Lower leg skin (tissue), 3 donors: ENCODE results near the gene INTS7.

Experiments
- CTCF ChIP-seq, 3 donors: fragments of 450-650 bp; IDR thresholded peaks; one replicate each; pipeline ENCODE4 v1.5.1; 2016; ENCODE audit warnings: antibody characterized with exemption in 3 of 3, mild to moderate bottlenecking in 3 of 3, moderate library complexity in 2 of 3
- POLR2A ChIP-seq, 2 donors: fragments of 450-650 bp; IDR thresholded peaks; one replicate each; pipeline ENCODE4 v1.6.1; 2016 to 2017; ENCODE audit warnings: antibody characterized with exemption in 2 of 2, mild to moderate bottlenecking in 1 of 2, moderate library complexity in 1 of 2

DNA sequence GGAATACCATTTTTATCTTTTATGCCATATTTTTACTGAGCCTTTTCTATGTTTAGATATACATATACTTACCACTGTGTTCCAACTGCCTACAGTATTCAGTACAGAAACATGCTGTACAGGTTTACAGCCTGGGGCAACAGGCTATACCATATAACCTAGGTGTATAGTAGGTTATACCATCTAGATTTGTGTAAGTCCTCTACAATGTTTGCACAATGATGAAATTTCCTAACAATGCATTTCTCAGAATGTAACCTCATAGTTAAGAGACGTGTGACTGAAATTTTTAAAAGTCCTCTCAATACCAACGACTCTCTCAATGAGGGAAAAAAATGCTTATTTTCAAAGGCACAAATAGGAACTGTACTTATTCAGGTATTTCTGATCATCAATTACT, 21.7 kb downstream of the INTS7 start:
- TF ChIP-seq CTCF (IDR thresholded peaks at IDR 0.05) = no peak
- TF ChIP-seq POLR2A (IDR thresholded peaks at IDR 0.05) = no peak
